OCI-LY7 (cell line): Measurements from ENCODE around the gene WNT10A.

Experiments
- CTCF ChIP-seq: fragments of 200-600 bp; sonication (generic); conservative IDR thresholded peaks from 2 replicates; pipeline ENCODE4 v1.5.1; 2014; ENCODE audit warnings: mild to moderate bottlenecking, antibody characterized with exemption, low read length, moderate library complexity, mixed read lengths
- EZH2phosphoT487 ChIP-seq: fragments of 200-600 bp; sonication (generic); IDR thresholded peaks from 2 replicates; pipeline ENCODE4 v1.6.1; 2018; ENCODE audit warnings: low read depth, borderline replicate concordance, mild to moderate bottlenecking, mixed run types, antibody characterized with exemption, low read length, moderate library complexity, mixed read lengths

GRCh38 chr2:218883491-218884490 is 3.1 kb downstream of the WNT10A start:
- TF ChIP-seq CTCF (no peak), EZH2phosphoT487 (no peak)
